ENCODE data around the gene TSPEAR.

Gene TSPEAR

DNA sequence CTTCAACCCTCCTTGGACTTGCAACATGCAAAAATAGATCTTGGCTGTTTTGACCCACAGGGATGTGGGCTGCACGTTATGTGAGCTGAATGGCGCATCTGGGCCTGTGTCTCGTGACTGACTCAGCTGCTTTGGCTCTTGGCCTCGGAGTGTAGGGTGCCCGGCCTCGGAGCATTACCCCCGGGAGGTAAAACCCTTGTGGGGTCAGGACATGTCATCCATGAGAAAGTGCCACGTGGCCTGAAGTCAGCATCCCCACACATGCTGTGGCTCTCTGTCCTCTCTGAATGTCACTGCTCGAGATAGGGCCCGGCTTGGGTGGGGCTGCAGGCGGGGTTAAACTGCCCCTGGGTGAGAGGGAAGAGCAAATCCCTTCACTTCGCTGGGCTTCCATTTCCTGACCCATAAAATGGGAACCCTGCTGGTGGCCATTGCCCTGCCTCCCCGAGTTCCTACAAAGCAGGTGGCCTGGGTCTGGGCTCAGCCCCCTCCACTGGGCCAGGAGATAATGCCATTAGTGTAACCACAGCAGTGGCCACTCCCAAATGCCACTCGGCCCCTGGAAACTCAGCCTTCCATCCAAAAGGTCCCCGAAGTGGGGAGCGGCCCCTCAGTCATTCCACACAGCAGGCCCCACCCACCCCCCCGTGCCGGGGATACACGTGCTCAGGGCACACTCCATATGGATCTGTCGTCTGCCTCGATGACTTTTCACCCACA is 22.8 kb upstream of the TSPEAR start:
- no peak for TF ChIP-seq CTCF (IDR thresholded peaks at IDR 0.05)
- H3K27ac ChIP-seq, result no peak overlapping the region

- no peak overlapping the region for H3K27ac ChIP-seq
- TF ChIP-seq CTCF (IDR thresholded peaks at IDR 0.05) (no peak), ZFX (IDR thresholded peaks at IDR 0.05; ENCODE audit: borderline replicate concordance) (no peak)
Observed at GRCh38 chr21:44732956-44733355, 21.6 kb upstream of the TSPEAR start.

GRCh38 chr21:44732263-44732662 is 20.9 kb upstream of the TSPEAR start:
- TF ChIP-seq ZFX (IDR thresholded peaks at IDR 0.05; ENCODE audit: borderline replicate concordance) (no peak), CTCF (IDR thresholded peaks at IDR 0.05) (no peak)
- H3K27ac ChIP-seq, result no peak overlapping the region

- no peak for TF ChIP-seq CTCF (IDR thresholded peaks at IDR 0.05)
- no peak overlapping the region for H3K27ac ChIP-seq
Observed at GRCh38 chr21:44730951-44731579, 19.7 kb upstream of the TSPEAR start.

DNA sequence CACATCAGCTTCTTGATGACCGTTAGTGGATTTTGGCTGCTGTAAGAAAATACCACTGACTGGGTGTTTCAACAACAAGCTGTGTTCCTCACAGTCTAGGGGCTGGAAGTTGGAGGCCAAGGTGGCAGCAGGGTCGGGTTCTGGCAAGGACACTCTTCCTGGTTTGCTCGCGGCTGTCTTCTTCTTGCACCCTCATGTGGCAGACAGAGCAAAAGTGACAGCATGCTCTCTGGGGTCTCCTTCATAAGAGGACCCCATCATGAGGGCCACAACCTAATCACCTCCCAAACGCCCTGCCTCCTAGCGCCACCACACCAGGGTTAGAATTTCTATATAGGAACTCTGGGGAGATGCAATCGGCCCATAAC is 18.6 kb upstream of the TSPEAR start:
- no peak for TF ChIP-seq ZFX (IDR thresholded peaks at IDR 0.05; ENCODE audit: borderline replicate concordance)
- TF ChIP-seq CTCF (IDR thresholded peaks at IDR 0.05), result no peak

DNA sequence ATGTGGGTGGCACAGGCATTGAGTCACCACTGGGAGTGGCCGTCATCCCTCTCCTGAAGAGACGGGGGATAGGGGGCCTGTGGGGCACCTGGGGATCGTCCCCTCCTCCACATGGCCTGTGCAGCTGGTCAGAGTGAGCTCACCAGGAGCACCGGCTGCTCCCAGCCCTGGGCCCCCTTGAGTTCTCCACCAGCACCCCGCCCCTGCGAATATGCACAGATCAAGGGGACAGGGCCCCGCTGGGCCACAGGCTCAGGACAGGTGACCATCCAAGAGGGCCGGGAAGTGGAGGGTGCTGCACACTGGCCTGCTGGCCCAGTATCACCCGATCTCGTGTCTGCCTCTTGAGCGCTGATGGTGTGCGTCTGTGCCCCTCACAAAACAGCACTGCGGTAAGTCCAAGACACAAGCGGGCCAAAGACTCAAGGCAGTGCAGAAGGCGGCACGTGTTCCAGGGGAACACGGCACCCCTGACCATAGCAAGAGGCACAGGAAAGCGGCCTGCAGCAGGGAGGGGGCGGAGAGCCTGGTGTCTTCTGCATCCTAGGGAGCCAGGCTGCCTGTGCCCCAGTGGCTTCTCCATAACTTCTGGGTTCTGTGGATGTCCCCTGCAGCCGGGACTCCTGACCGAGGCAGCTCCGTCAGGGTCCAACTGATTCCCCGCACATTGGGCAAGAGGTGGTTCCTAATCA is 18.1 kb upstream of the TSPEAR start:
- no peak overlapping the region for H3K27ac ChIP-seq
- TF ChIP-seq ZFX (IDR thresholded peaks at IDR 0.05; ENCODE audit: borderline replicate concordance) (no peak), CTCF (IDR thresholded peaks at IDR 0.05) (no peak)

More for the DNA sequence above, 18.6 kb upstream of the TSPEAR start:
- H3K27ac ChIP-seq, result no peak overlapping the region

- TF ChIP-seq CTCF (IDR thresholded peaks at IDR 0.05) (no peak), ZFX (IDR thresholded peaks at IDR 0.05; ENCODE audit: borderline replicate concordance) (no peak)
- no peak overlapping the region for H3K27ac ChIP-seq
Observed at GRCh38 chr21:44728716-44729115, 17.3 kb upstream of the TSPEAR start.

Data from 22Rv1 (cell line).